HG03025 (cell line): ENCODE measurements around the gene F12.

Source experiments
- ATAC-seq: cut with Tn5 transposase; IDR thresholded peaks from one replicate; pipeline ENCODE4 v1.9.1; 2021; ENCODE audit warnings: mild to moderate bottlenecking, moderate library complexity; ENCODE audit not compliant: unreplicated experiment, low FRiP score

F12 gene

GRCh38 chr5:177409043-177409801 is at the start of gene F12:
Gene F12, minus strand, starts transcription at chr5:177409564. Its CDS starts 37 bp downstream, at chr5:177409527.
- no peak for ATAC-seq

GRCh38 chr5:177458912-177459350 is 49.6 kb upstream of the F12 start:
- no peak for ATAC-seq

DNA sequence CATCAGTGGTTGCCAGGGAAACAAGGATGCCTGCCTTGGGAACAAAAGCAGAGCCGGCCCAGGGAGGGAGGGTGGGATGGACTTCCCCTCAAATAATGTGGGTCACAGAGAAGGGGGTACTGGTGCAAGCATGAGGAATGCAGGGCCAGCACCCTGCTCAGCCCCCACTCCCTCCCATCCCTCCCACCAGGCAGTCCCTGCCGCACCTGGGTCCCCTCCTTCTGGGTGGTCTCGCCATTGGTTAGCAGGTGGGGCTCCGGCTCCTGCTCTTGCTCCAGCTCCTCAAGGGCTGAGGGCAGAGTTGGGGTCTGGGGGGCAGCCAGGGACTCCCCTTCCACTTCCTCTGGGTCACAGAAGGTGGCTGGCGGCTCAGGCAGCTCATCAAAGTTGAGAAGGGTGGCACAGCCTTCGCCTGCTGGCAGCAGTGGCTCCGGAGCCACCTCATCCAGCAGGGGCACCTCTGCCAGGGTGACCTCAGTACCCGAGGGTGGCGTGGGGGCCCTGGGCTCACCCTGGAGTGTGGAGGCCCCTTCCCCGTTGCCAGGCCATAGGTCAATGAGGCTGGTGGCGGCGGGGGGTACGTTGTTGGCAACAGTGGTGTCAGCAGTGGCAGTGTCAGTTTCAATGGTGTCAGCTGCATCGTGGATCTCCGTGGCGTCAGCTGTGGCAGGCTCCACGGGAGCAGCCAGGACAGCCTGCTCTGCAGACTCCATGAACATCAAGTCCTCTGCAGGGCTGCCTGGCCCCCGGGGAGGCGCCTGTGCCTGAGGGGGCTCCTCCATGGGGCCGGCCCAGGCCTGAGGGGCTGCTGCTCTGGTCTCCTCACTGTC is 48.7 kb upstream of the F12 start:
- ATAC-seq = no peak

- peak; percentile 26 for ATAC-seq
These were observed 47.9 kb upstream of the F12 start for GRCh38 chr5:177456976-177457851.

DNA sequence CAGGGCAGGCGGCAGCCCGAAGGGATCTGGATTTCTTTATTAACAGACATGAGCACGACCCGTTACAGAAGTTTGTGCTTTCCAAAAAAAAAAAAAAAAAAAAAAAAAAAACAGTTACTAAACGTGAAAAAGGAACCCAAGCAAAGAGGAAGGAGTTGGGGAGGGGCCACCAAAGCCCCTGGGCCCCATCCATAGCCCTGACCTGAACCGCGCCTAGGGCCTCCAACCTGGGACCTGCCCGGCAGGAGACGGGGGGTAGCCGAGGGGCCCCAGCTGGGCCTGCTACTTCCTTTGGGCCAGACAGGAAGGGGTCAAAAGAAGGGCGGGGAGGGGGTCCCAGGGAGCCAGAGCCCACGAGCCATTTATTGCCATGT is 47.2 kb upstream of the F12 start:
- no peak for ATAC-seq

GRCh38 chr5:177455661-177456590 is 46.6 kb upstream of the F12 start:
- ATAC-seq = peak; percentile 18

DNA sequence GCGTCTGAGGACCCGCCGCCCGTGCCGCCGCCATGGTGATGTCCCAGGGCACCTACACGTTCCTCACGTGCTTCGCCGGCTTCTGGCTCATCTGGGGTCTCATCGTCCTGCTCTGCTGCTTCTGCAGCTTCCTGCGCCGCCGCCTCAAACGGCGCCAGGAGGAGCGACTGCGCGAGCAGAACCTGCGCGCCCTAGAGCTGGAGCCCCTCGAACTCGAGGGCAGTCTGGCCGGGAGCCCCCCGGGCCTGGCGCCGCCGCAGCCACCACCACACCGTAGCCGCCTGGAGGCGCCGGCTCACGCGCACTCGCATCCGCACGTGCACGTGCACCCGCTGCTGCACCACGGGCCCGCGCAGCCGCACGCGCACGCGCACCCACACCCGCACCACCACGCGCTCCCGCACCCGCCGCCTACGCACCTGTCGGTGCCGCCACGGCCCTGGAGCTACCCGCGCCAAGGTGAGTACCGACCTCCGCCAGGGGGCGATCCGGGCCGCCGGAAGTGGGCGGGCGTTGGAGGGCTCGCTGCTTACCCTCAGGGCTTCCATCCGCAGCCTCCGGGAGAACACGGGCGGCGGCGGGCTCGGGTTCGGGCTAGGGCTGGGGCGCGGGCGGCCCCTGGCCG is 45.8 kb upstream of the F12 start:
- peak; percentile 50 for ATAC-seq

DNA sequence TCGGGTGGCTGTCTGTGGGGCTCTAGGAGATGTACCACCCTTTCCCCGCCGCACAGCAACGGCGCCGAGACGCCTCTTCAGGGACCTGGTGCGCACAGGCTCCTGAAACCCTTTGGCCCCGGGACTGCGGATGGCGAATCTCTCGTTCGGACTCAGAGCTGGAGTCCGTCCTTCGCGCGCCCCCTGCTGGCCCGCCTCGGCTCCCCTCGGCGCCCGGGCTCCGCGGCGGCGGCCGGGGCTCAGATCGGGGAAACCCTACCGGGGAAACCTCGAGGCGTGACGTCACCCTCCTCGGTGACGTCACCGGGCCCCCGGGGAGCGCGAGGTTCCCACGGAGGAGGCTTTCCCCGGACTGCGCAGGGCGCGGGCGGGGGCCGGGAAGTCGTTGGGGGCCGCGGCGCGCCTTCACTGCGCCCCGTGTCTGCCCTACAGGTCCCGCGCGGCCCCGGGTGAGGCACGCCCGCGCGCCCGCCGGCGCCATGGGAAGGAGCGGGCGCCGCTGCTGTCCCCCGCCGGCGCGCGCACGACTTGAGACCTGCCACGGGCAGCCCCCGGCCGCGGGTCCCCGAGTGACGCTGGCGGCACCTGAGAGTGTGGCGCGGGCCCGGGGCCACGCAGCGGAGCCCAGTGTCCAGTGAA is 45.2 kb upstream of the F12 start:
- peak; percentile 23 for ATAC-seq

DNA sequence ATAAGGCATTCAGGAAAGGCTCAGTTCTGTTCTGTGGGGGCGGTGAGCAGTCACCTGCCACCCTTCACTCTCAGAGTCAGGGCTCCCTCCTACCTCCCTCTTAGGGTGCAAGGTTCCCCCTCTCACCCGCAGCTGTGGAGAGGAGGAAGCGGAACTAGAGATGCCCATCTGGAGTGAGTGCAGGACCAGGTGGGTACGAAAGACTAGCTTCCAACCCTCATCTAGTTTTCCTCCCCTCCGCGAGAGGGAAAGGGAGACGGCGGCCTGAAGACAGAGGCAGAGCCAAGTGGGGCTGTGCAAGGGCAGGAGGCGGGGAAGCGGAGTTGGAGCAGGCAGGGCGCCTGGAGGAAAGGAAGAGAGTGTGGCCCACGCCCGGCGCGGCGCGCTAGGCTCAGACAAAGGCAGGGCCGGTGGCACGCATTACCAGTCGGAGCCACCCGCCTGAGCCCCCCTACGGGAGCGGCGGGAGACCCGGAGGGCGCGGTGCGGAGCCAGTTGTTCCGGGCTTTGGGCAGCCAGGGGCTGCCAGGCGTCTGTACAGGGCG is 44.6 kb upstream of the F12 start:
- ATAC-seq = no peak

DNA sequence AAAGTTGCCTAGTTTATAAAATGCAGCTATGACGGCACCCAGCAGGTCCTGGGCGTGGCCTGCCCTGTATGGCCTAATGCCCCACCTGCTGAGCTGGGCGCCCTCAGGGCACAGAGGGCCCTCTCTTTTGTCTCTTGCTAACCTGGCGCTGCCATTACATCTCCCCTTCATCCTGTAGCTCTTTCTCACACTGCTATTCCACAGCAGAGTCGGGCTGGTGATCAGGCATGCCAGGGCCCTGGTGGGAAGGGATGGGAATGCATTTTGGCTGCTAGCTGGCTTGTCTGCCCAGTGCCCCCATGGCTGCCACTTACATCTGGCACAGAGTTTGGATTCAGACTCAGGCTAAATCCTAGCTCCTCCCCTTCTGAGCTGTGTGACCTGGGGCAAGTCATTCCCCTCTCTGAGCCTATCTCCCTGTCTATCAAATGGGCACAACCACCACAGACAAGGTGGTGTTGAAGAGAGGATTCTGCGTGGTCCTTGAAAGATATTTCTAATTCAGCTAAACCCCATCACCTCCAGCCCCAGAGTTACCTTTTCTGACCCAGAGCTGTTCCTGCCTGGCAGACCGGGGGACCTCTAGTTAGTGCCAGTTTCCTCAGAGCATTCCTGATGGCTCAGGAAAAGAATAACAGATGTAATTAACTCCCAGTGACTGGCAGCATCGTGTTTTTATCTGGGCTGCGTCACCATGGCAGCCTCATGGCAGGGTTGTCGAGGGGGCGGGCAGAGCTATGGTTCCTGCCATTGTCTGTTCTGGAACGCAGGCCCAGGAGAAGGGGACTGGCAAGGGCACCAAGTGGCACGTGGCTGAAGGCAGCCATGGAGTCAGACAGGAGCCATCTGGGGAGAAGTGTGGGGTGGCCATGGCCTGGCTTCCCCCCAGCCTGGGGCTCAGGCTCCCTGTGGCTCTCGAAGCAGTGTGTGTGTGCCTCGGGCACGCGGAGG is 43.6 kb upstream of the F12 start:
- no peak for ATAC-seq

DNA sequence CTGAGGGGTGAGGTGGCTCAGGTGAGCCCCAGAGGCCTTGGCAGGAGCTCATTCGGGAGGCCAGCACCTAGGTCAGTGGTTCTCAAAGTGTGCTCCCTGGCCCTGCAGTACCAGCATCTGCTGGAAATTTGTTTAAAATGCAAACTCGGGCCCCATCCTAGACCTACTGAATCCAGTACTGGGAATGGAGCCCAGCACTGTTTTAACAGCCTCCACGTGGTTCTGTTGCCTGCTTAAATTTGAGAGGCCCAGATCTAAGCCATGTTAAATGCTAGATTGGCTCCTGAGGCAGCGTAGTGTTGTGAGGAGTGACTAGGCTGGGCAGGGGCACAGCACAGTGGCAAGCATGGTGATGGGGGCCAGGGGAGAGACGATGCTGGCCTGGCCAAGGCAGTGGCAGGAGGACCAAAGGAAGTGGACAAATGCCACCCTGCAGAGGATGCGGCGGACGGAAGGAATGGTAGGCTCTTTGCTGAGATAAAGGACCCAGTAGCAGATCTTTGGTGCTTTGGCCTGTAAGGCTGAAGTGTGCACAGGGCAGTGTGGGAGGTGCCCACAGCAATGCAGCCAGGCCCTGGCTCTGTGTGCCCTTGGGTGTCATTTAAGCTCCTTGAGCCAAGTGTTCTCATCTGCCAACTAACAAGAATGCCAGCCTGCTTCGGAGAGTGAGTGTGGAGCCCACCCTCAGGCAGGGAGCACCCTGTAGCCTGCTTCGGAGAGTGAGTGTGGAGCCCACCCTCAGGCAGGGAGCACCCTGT is 41.5 kb upstream of the F12 start:
- no peak for ATAC-seq

DNA sequence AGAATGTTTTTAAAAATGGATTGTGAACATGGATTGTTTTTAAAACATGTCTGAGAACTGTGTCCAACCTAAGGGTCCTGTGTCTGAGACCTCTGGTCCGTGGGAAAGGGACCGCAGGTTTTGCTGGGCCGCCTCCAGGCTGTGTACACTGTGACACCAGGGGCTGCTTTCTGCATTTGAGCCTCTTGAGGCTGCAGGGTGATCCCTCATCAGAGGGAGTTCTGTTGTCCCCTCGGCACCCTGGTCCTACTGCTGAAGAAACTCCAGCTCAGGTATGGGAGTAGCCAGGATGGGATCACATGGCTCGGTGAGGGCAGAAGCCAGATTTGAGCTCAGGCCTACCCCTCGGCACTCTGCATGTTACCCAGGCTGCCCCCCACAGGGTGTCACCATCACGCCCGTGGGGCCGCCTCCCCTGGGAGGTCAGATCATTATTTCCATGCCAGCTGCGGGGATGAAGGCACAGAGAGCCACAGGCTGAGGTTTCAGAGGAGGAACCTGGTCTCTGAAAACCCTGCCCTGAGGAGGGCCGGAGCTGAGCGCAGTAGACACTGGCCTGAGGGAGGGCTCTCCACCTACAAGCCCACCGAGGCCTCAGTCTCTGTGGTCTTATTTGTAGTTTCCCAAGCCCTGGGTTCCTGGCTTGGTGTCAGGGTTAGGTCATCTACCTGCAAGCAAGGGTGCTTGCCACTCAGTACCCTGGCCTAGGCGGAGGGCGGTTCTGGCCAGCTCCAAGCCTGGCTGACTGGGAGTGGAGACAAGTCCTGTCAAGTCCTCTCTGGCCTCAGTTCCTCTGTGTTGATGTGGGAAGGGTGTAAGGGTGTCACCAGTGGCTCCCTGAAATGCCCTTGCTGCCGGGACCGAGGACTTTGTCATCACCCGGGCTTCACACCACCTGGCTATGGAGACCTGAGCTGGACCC is 40.0 kb upstream of the F12 start:
- ATAC-seq = no peak

DNA sequence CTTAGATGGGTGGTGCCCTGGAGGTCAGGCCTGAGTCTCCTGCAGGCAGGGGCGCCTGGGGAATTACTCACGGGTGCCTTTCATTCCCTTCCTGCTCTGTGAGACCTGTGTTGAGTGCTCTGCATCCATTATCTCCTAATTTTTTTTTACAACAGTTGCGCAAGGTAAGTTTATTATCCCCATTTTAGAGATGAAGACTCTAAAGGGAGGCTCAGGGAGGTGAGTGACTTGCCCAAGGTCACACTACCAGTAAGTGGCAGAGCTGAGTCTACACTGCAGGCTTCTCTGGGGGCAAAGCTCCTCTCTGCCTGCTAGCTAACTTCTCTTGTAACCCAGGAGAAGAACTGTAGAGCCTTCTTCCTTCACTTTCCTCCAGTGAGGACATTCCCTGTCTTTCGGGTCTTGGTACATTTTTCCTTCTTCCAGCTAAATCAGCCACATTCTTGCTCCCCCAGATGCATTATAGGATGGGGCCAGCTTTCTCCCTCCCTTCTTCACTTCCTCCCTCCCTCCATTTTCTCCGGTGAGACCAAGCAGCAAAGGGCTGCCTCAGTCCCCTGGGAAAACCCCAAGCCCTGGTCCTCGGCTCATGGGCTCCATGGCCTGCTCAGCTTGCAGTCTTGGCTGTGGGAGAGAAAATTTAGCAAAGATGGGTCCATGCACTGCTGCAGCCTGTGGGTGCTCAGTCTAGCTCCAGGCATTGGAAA is 39.0 kb upstream of the F12 start:
- no peak for ATAC-seq

- no peak for ATAC-seq
These were observed 38.4 kb upstream of the F12 start for GRCh38 chr5:177447611-177448243.
